Measurements from ENCODE around the gene PDE4A. TPM values are rescaled to one million over a fixed set of nuclear protein-coding genes. Genes with fewer than 3 reads are reported as not detected.

The PDE4A gene
- total RNA-seq, 1 experiment from 2014 or later = 10.4 TPM

GRCh38 chr19:10402441-10403038 is 17.8 kb upstream of the PDE4A start:
- ChIA-PET POLR2A (ENCODE audit: unreplicated experiment) (interaction anchor here (0.6 kb wide), 1 partner anchor 142 kb away, joined by 3 read pairs; no protein-coding TSS in a partner anchor), CTCF (interaction anchor here (0.6 to 1.6 kb wide), 2 partner anchors 14 to 356 kb away, joined by 3 to 4 read pairs; no protein-coding TSS in a partner anchor)
- peaks cover 13% of the 10 kb centered on the region; the same call in 1 of the 2 replicates for H3K27me3 ChIP-seq (ENCODE audit: insufficient read depth, low read depth)
- intact Hi-C loops (cut with micrococcal nuclease; ENCODE audit: unreplicated experiment) = loop anchor here (2.0 to 10.0 kb wide), 2 partner anchors 72 to 166 kb away; partner anchors contain the start of gene CDKN2D
- TF ChIP-seq EZH2 (IDR thresholded peaks at IDR 0.05; ENCODE audit: low read depth) = no peak
- TF ChIP-seq CTCF (conservative IDR thresholded peaks at IDR 0.05) = no peak
- peak overlapping the region; percentile 89 for H3K4me3 ChIP-seq
- H3K9me2 ChIP-seq (ENCODE audit: insufficient read depth) = no peaks in the 10 kb centered on the region
- H3K27ac ChIP-seq = peak overlapping the region; percentile 39
- no peaks in the 10 kb centered on the region for H3K9me3 ChIP-seq (ENCODE audit: insufficient read depth, low read depth)
- H3F3A ChIP-seq (ENCODE audit: insufficient read depth, low read depth) = peaks cover 36% of the 10 kb centered on the region; the same call in 1 of the 2 replicates
- H3K4me2 ChIP-seq = peak overlapping the region; percentile 95
- DNase-seq = peak in 1 of 2 experiments; percentile 44
- peaks cover 47% of the 10 kb centered on the region for H4K20me1 ChIP-seq (ENCODE audit: insufficient read depth)
- H2AFZ ChIP-seq = peak overlapping the region; percentile 94
- TSS peak; percentile 61 for BruUV-seq (replicated peaks)
- 0 out of 2 replicates have a peak, but pooled peaks cover 24% of the 10 kb centered on the region for H3K36me3 ChIP-seq (ENCODE audit: low read depth)
- H3K79me2 ChIP-seq (ENCODE audit: low read depth) = peaks cover 57% of the 10 kb centered on the region
- H3K4me1 ChIP-seq (replicated peaks; ENCODE audit: insufficient read depth) = peaks cover 20% of the 10 kb centered on the region

- peaks cover 30% of the 10 kb centered on the region; the same call in 1 of the 2 replicates for H3F3A ChIP-seq (ENCODE audit: insufficient read depth, low read depth)
- TF ChIP-seq EZH2 (IDR thresholded peaks at IDR 0.05; ENCODE audit: low read depth) = no peak
- no peak for TF ChIP-seq CTCF (conservative IDR thresholded peaks at IDR 0.05)
- H2AFZ ChIP-seq = peak within 1 kb of the TSS; percentile 94
- peaks cover 21% of the 10 kb centered on the region; the same call in 1 of the 2 replicates for H3K27me3 ChIP-seq (ENCODE audit: insufficient read depth, low read depth)
- H3K9me3 ChIP-seq (ENCODE audit: insufficient read depth, low read depth) = no peaks in the 10 kb centered on the region
- no peaks in the 10 kb centered on the region for H3K9me2 ChIP-seq (ENCODE audit: insufficient read depth)
- peaks cover 39% of the 10 kb centered on the region for H4K20me1 ChIP-seq (ENCODE audit: insufficient read depth)
- ChIA-PET POLR2A (ENCODE audit: unreplicated experiment) (interaction anchor here (0.6 kb wide), 1 partner anchor 222 kb away, joined by 6 read pairs; the partner anchor contains the start of gene SLC44A2), CTCF (interaction anchor here (0.6 to 1.6 kb wide), 6 partner anchors 13 to 735 kb away, joined by 3 to 16 read pairs (median 4); no protein-coding TSS in a partner anchor)
- H3K27ac ChIP-seq = peak within 1 kb of the TSS; percentile 39
- peaks cover 20% of the 10 kb centered on the region for H3K4me1 ChIP-seq (replicated peaks; ENCODE audit: insufficient read depth)
- intact Hi-C loops (cut with micrococcal nuclease; ENCODE audit: unreplicated experiment) = loop anchor here (2.0 to 10.0 kb wide), 3 partner anchors 71 to 295 kb away; partner anchors contain the start of gene CDKN2D
- DNase-seq = peak; percentile 90 to 96
- H3K36me3 ChIP-seq (ENCODE audit: low read depth) = 0 out of 2 replicates have a peak, but pooled peaks cover 21% of the 10 kb centered on the region
- H3K79me2 ChIP-seq (ENCODE audit: low read depth) = peaks cover 49% of the 10 kb centered on the region
- H3K4me3 ChIP-seq = peak within 1 kb of the TSS; percentile 89
- peak within 1 kb of the TSS; percentile 95 for H3K4me2 ChIP-seq
- TSS peak; percentile 34 for BruUV-seq (replicated peaks)
Measured at GRCh38 chr19:10403137-10404021, 17.0 kb upstream of the PDE4A start, which contains the start of gene CDC37. CDC37 (minus strand) TSS chr19:10403542; CDS start chr19:10403479, 63 bp downstream.

Measured in PC-9 (cell line).